GM12878 (cell line): ENCODE measurements around the gene SHOC1. TPM values are rescaled to one million over a fixed set of nuclear protein-coding genes. Genes with fewer than 3 reads are reported as not detected.

Source experiments
- ATAC-seq: fragments of 200-7000 bp; cut with Tn5 transposase; 3 replicates; pipeline ENCODE4 v1.9.1; 2020; ENCODE audit warnings: mild to moderate bottlenecking, moderate library complexity
- BruUV-seq: library from RNA; stranded (reverse); fragments of 400-500 nt; replicated peaks from 2 replicates; lab custom pipeline; 2021; lab: Mats Ljungman, UMichigan
- CTCF ChIA-PET: fragments of 300-600 bp; sonication (Branson Sonifier 250); formaldehyde crosslinking; extraction: SDS; loops from one replicate; lab custom pipeline; 2021; ENCODE audit warnings: inconsistent platforms; lab: Yijun Ruan, JAX
- POLR2A ChIA-PET: fragments of 350-600 bp; formaldehyde crosslinking; extraction: SDS; loops from one replicate; lab custom pipeline; 2021; ENCODE audit warnings: inconsistent platforms; lab: Charles Lee
- RAD21 ChIA-PET: fragments of 300-600 bp; sonication (Branson Sonifier 250); formaldehyde crosslinking; loops from one replicate; lab custom pipeline; 2023; ENCODE audit warnings: antibody characterized with exemption; ENCODE audit not compliant: unreplicated experiment; lab: Charles Lee
- SMC1A ChIA-PET: fragments of 300-600 bp; sonication (Branson Sonifier 250); formaldehyde crosslinking; loops from one replicate; lab custom pipeline; 2023; ENCODE audit not compliant: unreplicated experiment, uncharacterized antibody; lab: Charles Lee
- DNase-seq: peaks from one replicate; pipeline ENCODE4 v3.0.0-alpha.2; 2011; ENCODE audit warnings: low read depth, low spot score
- FAIRE-seq: peaks from 3 replicates; lab custom pipeline; 2011; peaks lifted over from hg19 to GRCh38; lab: Jason Lieb, UNC
- H2AFZ ChIP-seq: 2 replicates; pipeline ENCODE4 v1.6.0; 2011; ENCODE audit warnings: low read depth, low read length, control low read depth; ENCODE audit not compliant: control insufficient read depth
- H3K27ac ChIP-seq: 2 replicates; pipeline ENCODE4 v1.5.1; 2011; ENCODE audit warnings: control low read depth; ENCODE audit not compliant: control insufficient read depth, insufficient read depth
- H3K27me3 ChIP-seq, 2 experiments: replicated peaks in 1 of 2; 2 replicates each; pipeline versions ENCODE4 v1.6.0 to v1.6.1; 2011; ENCODE audit warnings: low read length in 1 of 2; ENCODE audit not compliant: control insufficient read depth in 2 of 2, insufficient read depth in 2 of 2
- H3K36me3 ChIP-seq, 2 experiments: 2 replicates each; pipeline ENCODE4 v1.5.1; 2011; ENCODE audit warnings: low read length in 1 of 2; ENCODE audit not compliant: control insufficient read depth in 2 of 2, insufficient read depth in 2 of 2
- H3K4me1 ChIP-seq: 2 replicates; pipeline ENCODE4 v1.6.1; 2011; ENCODE audit warnings: mild to moderate bottlenecking, low read length, moderate library complexity, mixed read lengths; ENCODE audit not compliant: control insufficient read depth, insufficient read depth
- H3K4me2 ChIP-seq: 2 replicates; pipeline ENCODE4 v1.6.0; 2011; ENCODE audit warnings: control low read depth; ENCODE audit not compliant: control insufficient read depth, insufficient read depth
- H3K4me3 ChIP-seq: fragments of 200-600 bp; sonication (generic); 2 replicates; pipeline ENCODE4 v1.5.1; 2016
- H3K79me2 ChIP-seq: 2 replicates; pipeline ENCODE4 v1.6.0; 2011; ENCODE audit warnings: low read length; ENCODE audit not compliant: control insufficient read depth, insufficient read depth
- H3K9ac ChIP-seq: 2 replicates; pipeline ENCODE4 v1.8.0; 2011; ENCODE audit warnings: low read length, control low read depth, mixed read lengths; ENCODE audit not compliant: control insufficient read depth, insufficient read depth
- H3K9me3 ChIP-seq: replicated peaks from 3 replicates; pipeline ENCODE4 v1.5.1; 2011; ENCODE audit warnings: mild to moderate bottlenecking, low read length; ENCODE audit not compliant: control insufficient read depth, insufficient read depth
- H4K20me1 ChIP-seq: 2 replicates; pipeline ENCODE4 v1.6.0; 2011; ENCODE audit not compliant: control insufficient read depth, insufficient read depth
- BCL3 ChIP-seq: IDR thresholded peaks from 2 replicates; pipeline ENCODE4 v1.6.1; 2011; ENCODE audit warnings: borderline replicate concordance, low read depth, mild to moderate bottlenecking, moderate library complexity, low read length; ENCODE audit not compliant: insufficient read depth, poor library complexity, severe bottlenecking
- BHLHE40 ChIP-seq, 2 experiments: fragments of 450-650 bp in 1 of 2; IDR thresholded peaks; 2 replicates each; pipeline ENCODE4 v1.6.1; 2011 to 2017; ENCODE audit warnings: low read depth in 2 of 2, borderline replicate concordance in 1 of 2, improper control_type of control experiment in 1 of 2, low read length in 1 of 2, mild to moderate bottlenecking in 1 of 2
- CEBPZ ChIP-seq: fragments of 150-350 bp; IDR thresholded peaks from 2 replicates; pipeline ENCODE4 v1.6.1; 2016; ENCODE audit warnings: low read depth, low read length
- E4F1 ChIP-seq: fragments of 450-650 bp; IDR thresholded peaks from 2 replicates; pipeline ENCODE4 v1.6.1; 2018; ENCODE audit warnings: borderline replicate concordance, mild to moderate bottlenecking; ENCODE audit not compliant: partially characterized antibody
- IRF4 ChIP-seq: IDR thresholded peaks from 2 replicates; pipeline ENCODE4 v1.6.1; 2011; ENCODE audit warnings: low read depth, low read length
- MXI1 ChIP-seq: fragments of 150-350 bp; IDR thresholded peaks from 2 replicates; pipeline ENCODE4 v1.6.1; 2011; ENCODE audit warnings: low read depth, mild to moderate bottlenecking, inconsistent platforms, low read length, improper control_type of control experiment
- RELA ChIP-seq: fragments of 450-650 bp; IDR thresholded peaks from 2 replicates; pipeline ENCODE4 v1.8.0; 2014; ENCODE audit warnings: borderline replicate concordance; ENCODE audit not compliant: partially characterized antibody
- SMAD5 ChIP-seq: IDR thresholded peaks from 2 replicates; pipeline ENCODE4 v1.6.1; 2016; ENCODE audit warnings: antibody characterized with exemption, low read depth
- SPI1 ChIP-seq: IDR thresholded peaks from 2 replicates; pipeline ENCODE4 v1.6.1; 2011; ENCODE audit warnings: low read depth, mild to moderate bottlenecking, low read length, moderate library complexity, borderline replicate concordance; ENCODE audit not compliant: insufficient read depth
- YY1 ChIP-seq: IDR thresholded peaks from 2 replicates; pipeline ENCODE4 v1.6.1; 2011; ENCODE audit warnings: low read depth, mild to moderate bottlenecking, low read length
- ZZZ3 ChIP-seq: IDR thresholded peaks from 2 replicates; pipeline ENCODE4 v1.6.1; 2011; ENCODE audit warnings: low read depth; ENCODE audit not compliant: control insufficient read depth, insufficient read length
- WGBS: methylation state at CpG from one replicate; pipeline ENCODE4 v1.1.6; 2016; ENCODE audit warnings: low lambda C conversion rate; ENCODE audit not compliant: insufficient replicate concordance, insufficient coverage; ENCODE audit errors: missing lambda C conversion rate; 5-methylcytosine and 5-hydroxymethylcytosine counted together
- in situ Hi-C: fragments of 300-500 bp; cut with MboI; formaldehyde crosslinking; loops from 9 replicates; pipeline ENCODE4 v1.14.3; 2018; ENCODE audit warnings: mixed read lengths
- intact Hi-C: fragments of 100-400 bp; cut with micrococcal nuclease; formaldehyde crosslinking; loops from one replicate; pipeline ENCODE4 v1.14.2; 2022; ENCODE audit not compliant: unreplicated experiment
- polyA plus RNA-seq, 11 experiments: library from polyadenylated mRNA; depleted of rRNA in 4 of 11; unstranded in 6 of 11; stranded (reverse) in 5 of 11; fragments of >200 nt; fragmentation: Nextera tagmentation in 4 of 11; fragmentation: Illumina TruSeq in 1 of 11; extraction: Ambion mirVana in 4 of 11; extraction: Trizol in 1 of 11; gene quantifications; 1 replicate in 1 of 11; 2 replicates in 10 of 11; pipeline versions ENCODE4 v1.2.1 to v1.2.3, GENCODE V29; 2011 to 2016; ENCODE audit warnings: inconsistent platforms in 2 of 11, missing spikeins in 2 of 11, low read depth in 1 of 11
- total RNA-seq, 4 experiments: library from RNA; depleted of rRNA in 3 of 4; stranded (reverse); fragments of >200 nt in 3 of 4; fragmentation: Illumina TruSeq in 1 of 4; extraction: Trizol in 1 of 4; gene quantifications; 2 replicates each; pipeline versions ENCODE4 v1.2.1 to v1.2.3, GENCODE V29; 2013 to 2021

Gene SHOC1
- total and polyA plus RNA-seq, 10 of the 15 experiments (the other 5 are each of a cell fraction or from before 2014, with no cell fraction given): under 0.01 to 0.11 (median 0.04) TPM; not detected in 3

- TF ChIP-seq BCL3 (no peak), BHLHE40 (IDR thresholded peaks at IDR 0.05; ENCODE audit: borderline replicate concordance in 1 of 2, low read depth in 2 of 2, low read length in 1 of 2) (no peak), SMAD5 (no peak)
Observed at GRCh38 chr9:111825468-111826145, 30.9 kb upstream of the SHOC1 start (continued).

GRCh38 chr9:111821006-111821528 lies 26.3 kb upstream of the SHOC1 start:
- TF ChIP-seq MXI1: no peak
- TF ChIP-seq ZZZ3: no peak
- TF ChIP-seq RELA: no peak
- TF ChIP-seq YY1: no peak
- TF ChIP-seq CEBPZ: no peak
- no peak for TF ChIP-seq IRF4
- TF ChIP-seq E4F1: no peak
- TF ChIP-seq SPI1: peak; percentile 13; the same call in 1 of the 2 replicates
- POLR2A ChIA-PET: no interaction called here
- in situ Hi-C loops (no loop called here), intact Hi-C loops (no loop called here)
- CTCF ChIA-PET: interaction anchor here (1.4 kb wide), 1 partner anchor 254 kb away, joined by 5 read pairs; no protein-coding TSS in a partner anchor
- Histone ChIP-seq H3K9ac (no peak overlapping the region), H3K4me2 (no peak overlapping the region), H3K27me3 (no peaks in the 10 kb centered on the region), H3K9me3 (no peaks in the 10 kb centered on the region), H3K4me3 (no peak overlapping the region), H3K27ac (no peak overlapping the region), H4K20me1 (no peaks in the 10 kb centered on the region), H3K36me3 (no peaks in the 10 kb centered on the region), H2AFZ (no peak overlapping the region), H3K79me2 (no peaks in the 10 kb centered on the region), H3K4me1 (no peaks in the 10 kb centered on the region)
- WGBS: 73% methylated on average over 5 of the region's 5 CpGs
- FAIRE-seq (no peak), ATAC-seq (peak; percentile 71), DNase-seq (no peak)
- SMC1A ChIA-PET: no interaction called here
- RAD21 ChIA-PET: no interaction called here
- no TSS peak for BruUV-seq
